Suppressor macrophage (primary cell): ENCODE data around the gene LSS.
"Not testable (repeated sequence)": the region's sequence is repeated elsewhere in the genome, so short reads cannot be mapped to it uniquely, and the experiment has no call there.

Experiments used
- DNase-seq, 4 experiments: peaks; one replicate each; pipeline ENCODE4 v3.0.0-alpha.2; 2020 to 2022

The LSS gene

GRCh38 chr21:46205166-46205565 lies 23.4 kb downstream of the LSS start:
- no peak for DNase-seq

DNA sequence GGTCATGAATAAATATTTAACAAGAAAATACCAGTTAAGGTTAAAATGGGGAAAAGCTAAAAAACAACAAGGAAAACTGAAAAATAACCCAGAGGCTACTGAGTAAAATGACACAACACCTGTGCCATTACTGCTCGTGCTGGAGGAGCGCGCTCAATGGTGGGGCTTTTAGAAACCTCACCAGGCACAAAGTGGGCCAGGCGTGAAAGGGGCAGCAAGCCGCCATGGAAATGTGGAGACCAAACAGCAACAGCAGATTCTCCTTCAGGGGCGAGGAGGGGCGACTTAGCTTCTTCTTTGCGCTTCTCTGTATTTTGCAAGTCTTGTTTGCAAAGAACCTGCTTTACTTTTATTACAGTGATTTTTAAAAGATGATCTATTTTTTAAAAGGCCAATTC lies 25.4 kb downstream of the LSS start:
- DNase-seq, result no peak

- no peak for DNase-seq
Measured at GRCh38 chr21:46202592-46203202, 25.9 kb downstream of the LSS start.

DNA sequence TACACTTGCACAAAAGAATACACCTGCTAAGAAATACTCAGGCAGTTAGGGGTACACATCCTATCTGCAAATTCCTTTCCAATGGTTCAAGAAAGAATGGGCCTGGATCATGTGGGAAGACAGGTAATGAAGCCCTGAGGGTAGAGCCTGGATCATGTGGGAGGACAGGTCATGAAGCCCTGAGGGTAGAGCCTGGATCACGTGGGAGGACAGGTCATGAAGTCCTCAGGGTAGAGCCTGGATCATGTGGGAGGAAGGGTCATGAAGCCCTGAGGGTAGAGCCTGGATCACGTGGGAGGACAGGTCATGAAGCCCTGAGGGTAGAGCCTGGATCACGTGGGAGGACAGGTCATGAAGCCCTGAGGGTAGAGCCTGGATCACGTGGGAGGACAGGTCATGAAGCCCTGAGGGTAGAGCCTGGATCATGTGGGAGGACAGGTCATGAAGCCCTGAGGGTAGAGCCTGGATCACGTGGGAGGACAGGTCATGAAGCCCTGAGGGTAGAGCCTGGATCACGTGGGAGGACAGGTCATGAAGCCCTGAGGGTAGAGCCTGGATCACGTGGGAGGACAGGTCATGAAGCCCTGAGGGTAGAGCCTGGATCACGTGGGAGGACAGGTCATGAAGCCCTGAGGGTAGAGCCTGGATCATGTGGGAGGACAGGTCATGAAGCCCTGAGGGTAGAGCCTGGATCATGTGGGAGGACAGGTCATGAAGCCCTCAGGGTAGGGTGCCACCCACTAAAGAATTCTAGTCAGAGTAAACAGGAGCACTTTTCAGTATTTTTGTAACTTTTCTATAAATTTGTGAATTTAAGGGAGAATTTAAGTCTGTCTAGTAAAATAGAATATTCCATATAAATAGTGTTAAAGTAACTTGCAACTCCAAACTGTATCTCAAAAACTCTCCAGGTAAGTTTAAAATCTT lies 27.4 kb downstream of the LSS start:
- DNase-seq, result not testable (repeated sequence)

GRCh38 chr21:46199436-46200373 lies 28.9 kb downstream of the LSS start:
- no peak for DNase-seq

DNA sequence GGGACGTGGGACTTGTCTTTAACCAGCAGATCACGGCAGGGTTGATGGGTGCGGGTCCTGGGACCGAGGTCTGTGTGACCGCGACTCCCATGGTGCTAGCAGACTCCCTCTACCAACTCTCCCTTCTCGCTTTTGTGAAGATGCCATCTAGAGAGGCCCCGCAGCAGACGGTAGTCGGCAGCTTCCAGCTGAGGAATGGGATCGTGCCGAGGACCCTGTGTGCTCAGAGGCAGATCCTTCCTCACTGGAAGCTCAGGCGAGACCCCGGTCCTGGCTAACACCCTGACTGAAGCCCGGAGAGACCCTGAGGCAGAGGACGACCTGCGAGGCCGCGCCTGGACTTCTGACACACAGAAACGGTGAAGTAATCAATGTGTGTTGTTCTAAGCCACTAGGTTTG lies 31.8 kb downstream of the LSS start:
- no peak for DNase-seq

DNA sequence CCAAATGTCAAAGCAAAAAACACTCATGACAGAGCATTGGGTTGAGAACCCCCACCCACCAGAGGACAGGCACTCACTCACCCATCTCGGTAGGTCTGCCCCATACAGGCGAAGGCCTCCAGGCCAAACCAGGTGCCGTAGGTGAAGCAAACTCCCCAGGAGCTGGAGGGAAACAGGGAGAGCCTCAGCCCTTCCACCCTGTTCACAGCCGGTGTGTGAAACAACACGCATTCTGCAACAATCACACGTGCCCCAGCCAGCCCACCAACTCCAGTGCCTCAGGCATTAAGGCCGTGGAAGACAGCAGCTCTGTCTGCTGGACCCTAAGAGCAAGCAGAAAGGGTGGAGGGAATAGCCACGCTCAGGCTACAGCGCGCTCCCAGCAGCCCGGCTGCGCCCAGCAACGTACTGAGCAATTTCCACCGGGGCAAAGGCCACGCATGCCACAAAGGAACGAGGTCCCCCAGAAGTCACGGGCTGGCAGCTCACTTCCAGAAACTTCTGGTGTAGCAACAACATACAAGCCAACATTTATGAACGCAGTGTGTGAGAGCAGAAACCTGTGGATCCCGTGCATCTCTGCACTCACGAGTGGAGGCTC lies 32.9 kb downstream of the LSS start:
- DNase-seq, result no peak

- DNase-seq, result no peak
Measured at GRCh38 chr21:46194374-46195334, 33.9 kb downstream of the LSS start.

DNA sequence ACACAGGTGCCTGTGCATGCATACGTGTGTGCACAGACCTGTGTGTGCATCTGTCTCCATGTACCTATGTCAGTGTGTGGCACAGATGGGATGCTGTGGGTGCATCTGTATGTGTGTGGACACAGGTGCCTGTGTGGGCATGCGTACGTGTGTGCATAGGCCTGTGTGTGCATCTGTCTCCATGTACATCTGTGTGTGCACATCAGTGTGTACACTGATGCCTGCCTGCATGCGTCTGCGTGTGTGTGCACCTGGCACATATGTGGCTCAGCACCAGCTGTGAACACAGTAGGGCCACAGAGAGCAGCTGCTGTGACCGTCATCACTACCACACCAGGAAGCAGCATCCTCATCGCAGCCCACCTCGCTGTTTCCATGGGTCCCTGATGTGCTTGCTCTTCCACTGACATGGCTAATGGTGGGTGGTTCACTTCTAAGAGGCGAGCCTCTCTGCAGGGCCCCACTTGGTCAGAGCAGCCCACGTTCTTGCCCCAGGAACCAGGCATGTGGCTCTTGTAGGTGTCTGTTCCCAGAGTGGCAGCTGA lies 34.7 kb downstream of the LSS start:
- DNase-seq, result no peak

DNA sequence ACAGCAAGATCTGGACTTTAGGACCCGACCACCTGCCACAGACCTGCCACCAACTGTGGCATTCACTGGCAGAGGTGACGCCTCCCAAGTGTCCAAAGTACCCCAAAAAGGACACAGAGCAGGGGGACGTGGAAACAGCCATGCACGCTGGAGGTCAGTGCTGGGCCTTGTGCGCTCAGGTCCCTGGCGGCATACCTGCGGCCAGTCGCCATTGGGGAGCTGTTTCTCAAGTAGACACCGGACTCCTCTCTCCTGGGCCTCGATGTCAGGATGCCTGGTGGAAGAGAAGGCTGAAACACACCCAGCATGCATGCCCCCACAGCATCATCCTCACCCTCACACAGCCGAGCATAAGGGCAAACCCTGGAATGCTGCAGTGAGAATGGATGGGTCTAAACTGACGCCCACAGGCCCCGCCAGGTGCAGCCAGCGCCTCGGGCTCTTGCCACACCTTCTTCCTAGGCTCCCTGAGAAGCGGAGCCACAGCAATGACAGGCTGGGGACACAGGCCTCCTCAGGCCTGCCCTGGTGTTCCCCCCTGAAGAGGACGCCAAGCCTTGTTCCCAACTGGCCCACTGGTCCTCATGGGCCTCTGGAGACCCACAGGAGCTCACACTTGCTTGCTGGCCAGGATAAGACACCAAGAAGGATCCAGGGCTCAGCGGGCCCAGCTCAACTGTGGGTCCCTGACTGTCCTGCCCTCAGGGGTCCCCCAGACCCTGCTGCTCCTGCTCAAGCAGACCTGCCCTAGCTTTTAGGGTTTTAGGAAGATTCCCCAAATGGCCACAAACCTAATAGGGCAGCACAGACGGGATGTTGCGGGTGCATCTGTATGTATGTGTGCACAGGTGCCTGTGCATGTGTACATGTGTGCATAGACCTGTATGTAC lies 36.6 kb downstream of the LSS start:
- DNase-seq, result no peak

DNA sequence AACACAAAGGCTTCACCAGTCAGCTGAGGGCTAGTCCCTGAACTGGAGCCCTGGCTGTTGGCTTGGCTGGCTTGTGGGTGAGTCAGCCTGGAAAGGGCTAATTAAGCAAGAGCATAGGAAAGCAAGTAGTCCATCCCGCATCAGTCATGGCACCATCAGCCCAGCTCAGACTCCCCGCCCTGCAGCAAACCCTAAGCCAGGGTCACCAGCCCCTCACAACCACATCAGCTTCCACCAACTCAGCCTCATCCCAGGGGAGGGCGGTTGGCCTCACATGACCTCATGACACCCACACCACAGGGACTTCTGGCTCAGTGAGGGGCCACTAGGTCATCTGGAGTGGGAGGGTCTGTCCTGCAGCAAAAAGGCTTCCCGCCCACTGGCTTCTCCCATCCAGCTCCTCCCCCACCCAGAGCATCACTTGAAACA lies 37.3 kb downstream of the LSS start:
- DNase-seq, result peak; percentile 61 to 80 (median 64)

GRCh38 chr21:46190491-46191131 lies 38.0 kb downstream of the LSS start:
- DNase-seq, result no peak

DNA sequence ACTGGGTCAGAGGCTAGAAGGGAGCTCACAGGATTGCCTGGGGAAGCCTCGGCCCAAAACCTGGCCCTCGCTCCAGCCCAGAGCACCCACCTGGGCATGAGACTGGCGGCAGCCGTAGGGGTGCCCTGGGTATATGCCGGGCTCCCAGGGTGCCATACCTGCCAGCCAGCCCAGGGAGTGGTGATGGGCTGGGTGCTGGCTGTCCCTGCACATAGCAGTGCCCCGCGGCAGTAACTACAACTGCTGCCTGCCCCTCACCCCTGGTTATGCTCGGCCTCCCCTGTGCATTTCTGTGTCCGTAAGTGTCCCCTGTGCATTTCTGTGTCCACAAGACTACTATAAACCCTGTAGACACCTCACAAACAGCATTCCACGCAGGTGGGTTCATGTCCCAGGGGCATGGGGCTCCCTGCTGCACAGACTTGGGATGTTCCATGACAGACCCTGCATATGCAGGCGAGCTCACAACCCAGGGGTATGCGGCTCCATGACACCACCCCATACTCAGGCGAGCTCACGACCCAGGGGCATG lies 38.5 kb downstream of the LSS start:
- no peak for DNase-seq

GRCh38 chr21:46189213-46189958 lies 39.2 kb downstream of the LSS start:
- DNase-seq, result peak in 1 of 4 experiments; percentile 5

- peak; percentile 50 to 79 (median 74) for DNase-seq
Measured at GRCh38 chr21:46188226-46189212, 40.1 kb downstream of the LSS start.

DNA sequence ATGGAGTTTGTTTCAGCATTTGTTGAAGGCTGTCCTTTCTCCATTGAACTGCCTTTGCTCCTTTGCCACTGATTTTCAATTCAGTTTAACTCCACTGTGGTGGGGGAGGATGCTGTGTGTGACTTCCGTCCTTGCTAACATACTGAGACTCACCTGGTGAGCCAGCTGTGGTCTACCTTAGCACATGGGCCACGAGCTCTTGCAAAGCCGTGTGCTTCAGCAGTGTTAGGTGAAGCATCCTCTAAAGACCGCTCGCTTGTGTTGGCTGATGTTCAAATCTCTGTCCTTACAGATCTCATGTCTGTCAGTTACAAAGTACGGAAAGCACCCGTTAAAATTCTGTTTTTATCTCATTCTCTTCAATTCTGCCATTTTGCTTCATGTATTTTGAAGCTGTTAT lies 40.8 kb downstream of the LSS start:
- DNase-seq, result no peak

DNA sequence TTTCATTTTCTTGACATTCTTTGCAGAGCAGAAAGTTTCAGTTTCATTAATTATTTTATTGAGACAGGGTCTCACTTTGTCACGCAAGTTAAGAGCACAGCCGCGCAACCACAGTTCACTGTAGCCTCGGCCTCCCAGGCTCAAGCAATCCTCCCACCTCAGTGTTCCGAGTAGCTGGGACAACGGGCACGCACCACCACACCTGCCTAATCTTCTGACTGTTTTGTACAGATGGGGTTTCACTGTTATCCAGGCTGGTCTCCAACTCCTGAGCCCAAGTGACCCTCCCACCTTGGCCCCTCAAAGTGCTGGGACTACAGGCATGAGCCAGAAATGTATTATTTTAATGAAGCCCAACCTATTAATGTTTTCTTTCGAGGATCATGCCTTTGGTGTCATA lies 41.3 kb downstream of the LSS start:
- DNase-seq, result no peak
